Cardiac muscle cell (in vitro differentiated cells and primary cell): ENCODE data around the gene HSD17B1. TPM values are rescaled to one million over a fixed set of nuclear protein-coding genes. Genes with fewer than 3 reads are reported as not detected.
A peak's percentile ranks its signal among the peaks of the same experiment; 100 is the strongest.
"Not testable (repeated sequence)": the region's sequence is repeated elsewhere in the genome, so short reads cannot be mapped to it uniquely, and the experiment has no call there.

Source experiments
- DNase-seq, 2 donors: peaks; one replicate each; pipeline versions ENCODE4 v3.0.0 to v3.0.0-alpha.2; 2010 to 2017; ENCODE audit warnings: low read depth in 1 of 2, low spot score in 1 of 2
- H3K27ac ChIP-seq: fragments of 200-600 bp; sonication (generic); 2 replicates; pipeline ENCODE4 v1.5.1; 2016
- H3K27me3 ChIP-seq: fragments of 200-600 bp; sonication (generic); 2 replicates; pipeline ENCODE4 v1.6.0; 2016; ENCODE audit warnings: control low read depth
- H3K36me3 ChIP-seq: fragments of 200-600 bp; sonication (generic); 2 replicates; pipeline ENCODE4 v1.5.1; 2016; ENCODE audit warnings: control low read depth
- H3K4me1 ChIP-seq: fragments of 200-600 bp; sonication (generic); 2 replicates; pipeline ENCODE4 v1.8.1; 2017; ENCODE audit warnings: low read depth, mild to moderate bottlenecking, mixed run types
- H3K4me3 ChIP-seq: fragments of 200-600 bp; sonication (generic); 2 replicates; pipeline ENCODE4 v1.5.1; 2016; ENCODE audit warnings: mild to moderate bottlenecking
- H3K9me3 ChIP-seq: fragments of 200-600 bp; sonication (generic); 2 replicates; pipeline ENCODE4 v1.5.1; 2017; ENCODE audit warnings: low read depth, mild to moderate bottlenecking, control low read depth
- polyA plus RNA-seq: library from polyadenylated mRNA; unstranded; fragments of >200 nt; fragmentation: Nextera tagmentation; extraction: Ambion mirVana; gene quantifications from 2 replicates; pipeline ENCODE4 v1.2.1, GENCODE V29; 2016
- total RNA-seq: library from RNA; depleted of rRNA; stranded (reverse); fragments of >200 nt; gene quantifications from 2 replicates; pipeline ENCODE4 v1.2.3, GENCODE V29; 2016
- TF ChIP-seq, protein P1 (sequence below): IDR thresholded peaks from 2 replicates; pipeline ENCODE4 v1.5.1; 2012; ENCODE audit warnings: low read depth, mild to moderate bottlenecking, low read length

The HSD17B1 gene, protein sequence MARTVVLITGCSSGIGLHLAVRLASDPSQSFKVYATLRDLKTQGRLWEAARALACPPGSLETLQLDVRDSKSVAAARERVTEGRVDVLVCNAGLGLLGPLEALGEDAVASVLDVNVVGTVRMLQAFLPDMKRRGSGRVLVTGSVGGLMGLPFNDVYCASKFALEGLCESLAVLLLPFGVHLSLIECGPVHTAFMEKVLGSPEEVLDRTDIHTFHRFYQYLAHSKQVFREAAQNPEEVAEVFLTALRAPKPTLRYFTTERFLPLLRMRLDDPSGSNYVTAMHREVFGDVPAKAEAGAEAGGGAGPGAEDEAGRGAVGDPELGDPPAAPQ
- total RNA-seq (4.3 and 6.0 TPM in 2 replicates), polyA plus RNA-seq (2.8 and 3.0 TPM in 2 replicates)

GRCh38 chr17:42552736-42553135 lies at the start of gene HSD17B1:
Gene HSD17B1 (plus strand): TSS chr17:42552923. CDS start chr17:42552934, 11 bp downstream.
- not testable (repeated sequence) for H3K9me3 ChIP-seq, H3K4me1 ChIP-seq, DNase-seq, H3K27me3 ChIP-seq, H3K27ac ChIP-seq, H3K36me3 ChIP-seq, H3K4me3 ChIP-seq

- Histone ChIP-seq H3K36me3 (peaks cover 30% of the 10 kb centered on the region), H3K4me3 (no peak overlapping the region), H3K27ac (no peak overlapping the region), H3K9me3 (no peaks in the 10 kb centered on the region), H3K4me1 (peaks cover 12% of the 10 kb centered on the region), H3K27me3 (no peaks in the 10 kb centered on the region)
- TF ChIP-seq, protein P1, sequence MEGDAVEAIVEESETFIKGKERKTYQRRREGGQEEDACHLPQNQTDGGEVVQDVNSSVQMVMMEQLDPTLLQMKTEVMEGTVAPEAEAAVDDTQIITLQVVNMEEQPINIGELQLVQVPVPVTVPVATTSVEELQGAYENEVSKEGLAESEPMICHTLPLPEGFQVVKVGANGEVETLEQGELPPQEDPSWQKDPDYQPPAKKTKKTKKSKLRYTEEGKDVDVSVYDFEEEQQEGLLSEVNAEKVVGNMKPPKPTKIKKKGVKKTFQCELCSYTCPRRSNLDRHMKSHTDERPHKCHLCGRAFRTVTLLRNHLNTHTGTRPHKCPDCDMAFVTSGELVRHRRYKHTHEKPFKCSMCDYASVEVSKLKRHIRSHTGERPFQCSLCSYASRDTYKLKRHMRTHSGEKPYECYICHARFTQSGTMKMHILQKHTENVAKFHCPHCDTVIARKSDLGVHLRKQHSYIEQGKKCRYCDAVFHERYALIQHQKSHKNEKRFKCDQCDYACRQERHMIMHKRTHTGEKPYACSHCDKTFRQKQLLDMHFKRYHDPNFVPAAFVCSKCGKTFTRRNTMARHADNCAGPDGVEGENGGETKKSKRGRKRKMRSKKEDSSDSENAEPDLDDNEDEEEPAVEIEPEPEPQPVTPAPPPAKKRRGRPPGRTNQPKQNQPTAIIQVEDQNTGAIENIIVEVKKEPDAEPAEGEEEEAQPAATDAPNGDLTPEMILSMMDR = no peak
- DNase-seq = no peak
Observed at GRCh38 chr17:42502926-42503325, 49.8 kb upstream of the HSD17B1 start.

GRCh38 chr17:42507671-42508070 lies 45.1 kb upstream of the HSD17B1 start:
- DNase-seq = no peak
- H3K27me3 ChIP-seq = no peaks in the 10 kb centered on the region
- H3K4me1 ChIP-seq = peaks cover 18% of the 10 kb centered on the region
- no peaks in the 10 kb centered on the region for H3K9me3 ChIP-seq
- peaks cover 15% of the 10 kb centered on the region for H3K36me3 ChIP-seq
- H3K4me3 ChIP-seq = no peak overlapping the region
- H3K27ac ChIP-seq = no peak overlapping the region
- TF ChIP-seq, protein P1 = no peak

DNA sequence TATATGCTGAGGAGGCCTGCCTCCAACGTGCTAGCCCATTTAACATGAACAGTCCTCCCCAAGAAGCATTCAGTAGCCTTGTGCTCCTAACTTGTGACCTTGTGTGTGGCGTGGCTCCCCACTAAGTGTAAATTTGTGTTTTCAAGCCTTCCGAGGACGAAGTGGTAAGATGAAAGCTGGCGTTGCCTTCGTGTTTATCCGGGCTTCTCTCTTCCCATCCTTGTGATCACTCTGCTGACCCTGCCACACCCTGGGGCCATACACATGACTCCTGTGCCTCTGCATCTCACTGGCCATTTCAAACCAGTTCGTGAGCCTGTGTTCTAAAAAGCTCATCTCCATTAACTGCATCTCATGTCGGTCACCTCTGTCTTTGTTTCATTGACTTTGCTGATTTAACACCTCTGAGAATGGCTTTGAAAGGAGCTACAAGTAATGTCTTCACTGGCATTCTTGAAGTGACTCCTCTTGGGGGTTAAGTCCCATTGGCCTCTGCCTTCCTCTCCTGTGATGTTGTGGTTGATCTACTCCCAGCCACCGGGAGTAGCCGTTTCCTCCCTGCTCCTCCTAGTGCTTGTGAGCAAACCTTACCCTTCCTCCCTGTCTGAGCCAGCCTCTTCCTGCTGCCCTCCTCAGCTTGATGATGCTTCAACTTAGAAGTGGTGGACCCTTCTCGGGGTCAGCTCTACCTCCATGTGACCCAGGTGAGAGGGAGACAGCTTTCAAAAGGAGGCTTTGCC lies 44.1 kb upstream of the HSD17B1 start:
- DNase-seq = peak in 1 of 2 donors; percentile 10
- Histone ChIP-seq H3K27ac (no peak overlapping the region), H3K36me3 (peaks cover 8% of the 10 kb centered on the region), H3K4me1 (peaks cover 18% of the 10 kb centered on the region), H3K27me3 (no peaks in the 10 kb centered on the region), H3K4me3 (no peak overlapping the region), H3K9me3 (no peaks in the 10 kb centered on the region)
- TF ChIP-seq, protein P1 = no peak

DNA sequence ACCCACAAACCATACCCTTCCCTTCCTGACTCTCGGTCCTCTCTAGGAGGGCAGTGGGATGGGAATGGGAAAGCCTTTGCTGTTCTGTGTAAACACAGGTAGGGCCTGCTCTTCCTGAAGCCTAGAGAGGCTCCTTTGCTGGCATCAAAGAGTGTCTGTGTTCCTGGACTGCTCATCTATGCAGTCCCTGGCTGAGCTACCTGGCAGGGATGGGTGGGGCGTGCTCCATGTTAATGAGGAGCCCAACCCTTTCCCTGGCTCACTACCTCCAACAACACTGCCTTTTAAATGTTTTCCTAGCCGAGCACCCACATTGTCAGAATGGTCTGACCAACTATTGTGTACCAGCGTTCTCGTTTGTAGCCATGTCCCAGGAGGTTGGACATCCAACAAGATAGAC lies 43.3 kb upstream of the HSD17B1 start:
- H3K9me3 ChIP-seq = no peaks in the 10 kb centered on the region
- H3K27me3 ChIP-seq = no peaks in the 10 kb centered on the region
- H3K4me3 ChIP-seq = no peak overlapping the region
- TF ChIP-seq, protein P1 = no peak
- H3K36me3 ChIP-seq = peaks cover 8% of the 10 kb centered on the region
- no peak overlapping the region for H3K27ac ChIP-seq
- peaks cover 18% of the 10 kb centered on the region for H3K4me1 ChIP-seq
- no peak for DNase-seq

GRCh38 chr17:42509841-42510240 lies 42.9 kb upstream of the HSD17B1 start:
- TF ChIP-seq, protein P1 = no peak
- Histone ChIP-seq H3K27ac (no peak overlapping the region), H3K9me3 (no peaks in the 10 kb centered on the region), H3K27me3 (no peaks in the 10 kb centered on the region), H3K4me1 (peaks cover 18% of the 10 kb centered on the region), H3K4me3 (no peak overlapping the region), H3K36me3 (peaks cover 8% of the 10 kb centered on the region)
- DNase-seq = no peak
